KMS-11 (cell line): ENCODE measurements around the gene SPIRE2.

Experiments
- H2AFZ ChIP-seq: fragments of 200-600 bp; sonication (generic); 2 replicates; pipeline ENCODE4 v1.6.1; 2016; ENCODE audit warnings: antibody characterized with exemption, mixed run types, low read depth
- H3K27ac ChIP-seq: fragments of 200-600 bp; sonication (generic); 2 replicates; pipeline ENCODE4 v1.6.1; 2016; ENCODE audit warnings: mild to moderate bottlenecking, mixed run types
- H3K27me3 ChIP-seq: fragments of 200-600 bp; sonication (generic); 2 replicates; pipeline ENCODE4 v1.6.1; 2017; ENCODE audit warnings: mild to moderate bottlenecking, low read depth, mixed run types, moderate library complexity; ENCODE audit not compliant: insufficient read depth
- H3K36me3 ChIP-seq: fragments of 200-600 bp; sonication (generic); 2 replicates; pipeline ENCODE4 v1.6.1; 2017; ENCODE audit warnings: mild to moderate bottlenecking, mixed run types; ENCODE audit not compliant: insufficient read depth
- H3K4me1 ChIP-seq: fragments of 200-600 bp; sonication (generic); 2 replicates; pipeline ENCODE4 v1.6.1; 2016; ENCODE audit warnings: mild to moderate bottlenecking, low read depth, mixed run types; ENCODE audit not compliant: poor library complexity, severe bottlenecking
- H3K4me2 ChIP-seq: fragments of 200-600 bp; sonication (generic); 2 replicates; pipeline ENCODE4 v1.7.0; 2016; ENCODE audit warnings: mild to moderate bottlenecking, mixed run types
- H3K4me3 ChIP-seq: fragments of 200-600 bp; sonication (generic); IDR thresholded peaks from 2 replicates; pipeline ENCODE4 v1.6.1; 2017; ENCODE audit warnings: low read depth, low read length, mixed read lengths; ENCODE audit not compliant: insufficient read depth
- H3K79me2 ChIP-seq: fragments of 200-600 bp; sonication (generic); 2 replicates; pipeline ENCODE4 v1.6.1; 2016; ENCODE audit warnings: low read depth, mixed run types; ENCODE audit not compliant: insufficient read depth
- H3K9ac ChIP-seq: fragments of 200-600 bp; sonication (generic); 2 replicates; pipeline ENCODE4 v1.6.1; 2016; ENCODE audit warnings: mild to moderate bottlenecking, mixed run types
- H4K20me1 ChIP-seq: fragments of 200-600 bp; sonication (generic); 2 replicates; pipeline ENCODE4 v1.6.1; 2016; ENCODE audit warnings: mild to moderate bottlenecking, mixed run types; ENCODE audit not compliant: insufficient read depth
- CTCF ChIP-seq: fragments of 200-600 bp; sonication (generic); conservative IDR thresholded peaks from 2 replicates; pipeline ENCODE4 v1.6.1; 2017; ENCODE audit warnings: low read depth, mild to moderate bottlenecking, antibody characterized with exemption, low read length, moderate library complexity, mixed read lengths

Gene SPIRE2

GRCh38 chr16:89784406-89784805 lies 43.9 kb upstream of the SPIRE2 start:
- H3K36me3 ChIP-seq: peaks cover 10% of the 10 kb centered on the region; the same call in 1 of the 2 replicates

DNA sequence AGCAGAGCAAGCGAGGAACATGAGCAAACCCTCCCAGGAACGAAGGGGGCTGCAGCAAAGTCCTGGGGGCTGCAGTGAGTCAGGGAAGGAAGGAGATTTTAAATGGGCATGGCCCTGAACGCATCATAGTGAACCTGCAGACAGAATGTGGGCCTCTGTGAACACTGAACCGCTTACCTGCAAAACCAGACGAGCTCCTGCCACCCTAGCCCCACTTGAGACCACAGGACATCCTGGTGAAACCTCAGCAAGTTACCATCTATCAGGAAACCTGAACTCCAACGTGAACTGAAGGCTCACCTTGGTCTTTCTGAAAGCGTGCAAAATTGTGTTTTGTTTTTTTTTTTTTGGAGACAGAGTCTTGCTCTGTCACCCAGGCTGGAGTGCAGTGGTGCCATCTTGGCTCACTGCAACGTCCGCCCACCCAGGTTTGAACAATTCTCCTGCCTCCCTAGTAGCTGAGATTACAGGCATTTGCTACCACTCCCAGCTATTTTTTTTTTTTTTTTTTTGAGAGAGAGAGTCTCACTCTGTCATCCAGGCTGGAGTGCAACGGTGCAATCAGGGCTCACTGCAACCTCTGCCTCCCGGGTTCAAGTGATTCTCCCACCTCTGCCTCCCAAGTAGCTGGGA lies 42.6 kb upstream of the SPIRE2 start:
- Histone ChIP-seq H3K36me3 (peaks cover 17% of the 10 kb centered on the region; the same call in 1 of the 2 replicates), H3K4me2 (no peak overlapping the region), H4K20me1 (no peaks in the 10 kb centered on the region), H3K4me3 (no peak overlapping the region), H3K79me2 (0 out of 2 replicates have a peak, but pooled peaks cover 16% of the 10 kb centered on the region), H2AFZ (no peak overlapping the region), H3K9ac (no peak overlapping the region), H3K27ac (no peak overlapping the region), H3K4me1 (no peaks in the 10 kb centered on the region), H3K27me3 (no peaks in the 10 kb centered on the region)
- TF ChIP-seq CTCF: no peak

More at GRCh38 chr16:89784406-89784805, 43.9 kb upstream of the SPIRE2 start:
- Histone ChIP-seq H3K27me3 (no peaks in the 10 kb centered on the region), H3K27ac (no peak overlapping the region), H2AFZ (no peak overlapping the region), H3K79me2 (0 out of 2 replicates have a peak, but pooled peaks cover 16% of the 10 kb centered on the region), H3K4me1 (no peaks in the 10 kb centered on the region), H4K20me1 (no peaks in the 10 kb centered on the region), H3K9ac (no peak overlapping the region), H3K4me3 (no peak overlapping the region), H3K4me2 (no peak overlapping the region)
- TF ChIP-seq CTCF: no peak

DNA sequence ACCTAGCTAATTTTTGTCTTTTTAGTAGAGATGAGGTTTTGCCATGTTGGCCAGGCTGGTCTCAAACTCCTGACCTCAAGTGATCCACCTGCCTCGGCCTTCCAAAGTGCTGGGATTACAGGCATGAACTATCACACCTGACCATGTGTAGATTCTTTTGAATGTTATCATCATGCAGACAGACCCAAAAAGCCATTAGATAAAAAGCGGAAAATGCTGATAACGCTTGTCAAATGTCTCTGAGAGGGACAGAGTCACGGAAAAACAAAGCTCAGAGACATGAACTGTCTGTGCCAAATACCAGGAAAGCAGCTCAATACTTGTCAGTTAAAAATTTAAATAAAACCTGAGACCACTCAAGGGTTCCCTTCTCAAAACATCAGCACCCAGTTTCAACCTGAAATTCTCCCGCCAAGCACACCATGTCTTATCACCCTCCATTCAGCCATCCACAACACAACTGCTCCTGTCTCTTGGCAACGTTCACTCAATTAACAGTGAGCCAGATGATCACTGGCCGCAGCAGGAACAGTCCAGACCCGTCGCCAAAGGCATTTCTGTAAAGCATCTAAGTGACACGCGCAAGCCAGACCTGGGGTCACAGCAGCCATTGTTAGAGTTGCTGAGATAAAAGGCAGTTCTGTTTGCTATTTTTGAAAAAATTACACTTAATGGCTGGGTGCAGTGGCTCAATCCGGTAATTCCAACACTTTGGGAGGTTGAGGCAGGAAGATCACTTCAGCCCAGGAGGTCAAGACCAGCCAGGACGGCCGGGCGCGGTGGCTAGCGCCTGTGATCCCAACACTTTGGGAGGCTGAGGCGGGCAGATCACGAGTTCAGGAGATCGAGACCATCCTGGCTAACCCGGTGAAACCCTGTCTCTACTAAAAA lies 41.6 kb upstream of the SPIRE2 start:
- no peak for TF ChIP-seq CTCF
- H3K36me3 ChIP-seq: peaks cover 27% of the 10 kb centered on the region; the same call in 1 of the 2 replicates
- no peak overlapping the region for H3K4me2 ChIP-seq
- H3K4me3 ChIP-seq: no peak overlapping the region
- H4K20me1 ChIP-seq: no peaks in the 10 kb centered on the region
- H3K27me3 ChIP-seq: no peaks in the 10 kb centered on the region
- H2AFZ ChIP-seq: no peak overlapping the region
- H3K9ac ChIP-seq: no peak overlapping the region
- H3K79me2 ChIP-seq: 0 out of 2 replicates have a peak, but pooled peaks cover 16% of the 10 kb centered on the region
- H3K27ac ChIP-seq: no peak overlapping the region
- no peaks in the 10 kb centered on the region for H3K4me1 ChIP-seq

GRCh38 chr16:89787365-89787805 lies 40.9 kb upstream of the SPIRE2 start:
- Histone ChIP-seq H4K20me1 (no peaks in the 10 kb centered on the region), H3K4me1 (no peaks in the 10 kb centered on the region), H3K9ac (no peak overlapping the region), H3K79me2 (0 out of 2 replicates have a peak, but pooled peaks cover 16% of the 10 kb centered on the region), H3K27ac (no peak overlapping the region), H3K4me2 (no peak overlapping the region), H2AFZ (no peak overlapping the region), H3K4me3 (no peak overlapping the region), H3K27me3 (no peaks in the 10 kb centered on the region), H3K36me3 (peaks cover 30% of the 10 kb centered on the region; the same call in 1 of the 2 replicates)
- no peak for TF ChIP-seq CTCF
